IMR-90 (cell line): ENCODE results near the gene CFAP157. TPM values are rescaled to one million over a fixed set of nuclear protein-coding genes. Genes with fewer than 3 reads are reported as not detected.

Source experiments
- ATAC-seq: fragments of 200-7000 bp; cut with Tn5 transposase; 2 replicates; pipeline ENCODE4 v1.9.1; 2020; ENCODE audit warnings: low read depth, mild to moderate bottlenecking, moderate library complexity
- BruUV-seq: library from RNA; stranded (reverse); fragments of 400-500 nt; replicated peaks from 2 replicates; lab custom pipeline; 2021; lab: Mats Ljungman, UMichigan
- CTCF ChIA-PET: fragments of 300-600 bp; formaldehyde crosslinking; extraction: SDS; loops from one replicate; lab custom pipeline; 2021; ENCODE audit warnings: antibody characterized with exemption; lab: Yijun Ruan, JAX
- POLR2A ChIA-PET: fragments of 300-600 bp; sonication (Branson Sonifier 250); formaldehyde crosslinking; loops from one replicate; lab custom pipeline; 2022; ENCODE audit warnings: antibody characterized with exemption; ENCODE audit not compliant: unreplicated experiment; lab: Charles Lee
- DNase-seq: peaks from one replicate; pipeline ENCODE4 v3.0.0; 2013
- H2AFZ ChIP-seq: replicated peaks from 2 replicates; pipeline ENCODE3; 2013; ENCODE audit warnings: low read length, mild to moderate bottlenecking; ENCODE audit not compliant: poor library complexity
- H2AK5ac ChIP-seq: 2 replicates; pipeline ENCODE4 v1.6.1; 2013; ENCODE audit warnings: low read depth, low read length, inconsistent platforms
- H2AK9ac ChIP-seq: replicated peaks from 2 replicates; pipeline ENCODE3; 2013; ENCODE audit warnings: mild to moderate bottlenecking, low read depth, low read length, moderate library complexity; ENCODE audit not compliant: poor library complexity
- H2BK120ac ChIP-seq: 2 replicates; pipeline ENCODE4 v1.6.1; 2013; ENCODE audit warnings: low read depth, low read length, inconsistent platforms
- H2BK15ac ChIP-seq: 3 replicates; pipeline ENCODE4 v1.6.1; 2013; ENCODE audit warnings: low read depth, low read length, inconsistent platforms
- H2BK20ac ChIP-seq: 2 replicates; pipeline ENCODE4 v1.6.1; 2013; ENCODE audit warnings: low read depth, mild to moderate bottlenecking, inconsistent platforms, low read length, moderate library complexity
- H2BK5ac ChIP-seq: 2 replicates; pipeline ENCODE4 v1.6.1; 2013; ENCODE audit warnings: mild to moderate bottlenecking, low read depth, low read length, inconsistent platforms; ENCODE audit not compliant: poor library complexity, severe bottlenecking
- H3K14ac ChIP-seq: replicated peaks from 2 replicates; pipeline ENCODE4 v1.6.1; 2013; ENCODE audit warnings: low read depth, low read length, inconsistent platforms
- H3K18ac ChIP-seq: 2 replicates; pipeline ENCODE4 v1.6.1; 2013; ENCODE audit warnings: low read depth, low read length, control low read depth
- H3K23ac ChIP-seq: 2 replicates; pipeline ENCODE4 v1.6.1; 2013; ENCODE audit warnings: low read depth, low read length, inconsistent platforms
- H3K27ac ChIP-seq: 2 replicates; pipeline ENCODE4 v1.5.1; 2013; ENCODE audit warnings: mild to moderate bottlenecking, control low read depth, low read length; ENCODE audit not compliant: insufficient read depth
- H3K27me3 ChIP-seq: 2 replicates; pipeline ENCODE4 v1.6.1; 2013; ENCODE audit warnings: low read length; ENCODE audit not compliant: control insufficient read depth, insufficient read depth
- H3K36me3 ChIP-seq: 2 replicates; pipeline ENCODE4 v1.6.1; 2013; ENCODE audit warnings: low read length, mixed read lengths; ENCODE audit not compliant: control insufficient read depth, insufficient read depth
- H3K4ac ChIP-seq: 2 replicates; pipeline ENCODE4 v1.6.1; 2013; ENCODE audit warnings: low read depth, low read length, inconsistent platforms
- H3K4me1 ChIP-seq: 2 replicates; pipeline ENCODE4 v1.6.1; 2013; ENCODE audit warnings: low read length, mixed read lengths; ENCODE audit not compliant: control insufficient read depth, insufficient read depth
- H3K4me2 ChIP-seq: 2 replicates; pipeline ENCODE4 v1.6.1; 2013; ENCODE audit warnings: low read depth, mild to moderate bottlenecking, control low read depth, low read length, moderate library complexity
- H3K4me3 ChIP-seq: 2 replicates; pipeline ENCODE4 v1.5.1; 2013; ENCODE audit warnings: low read depth, mild to moderate bottlenecking, control low read depth, low read length, moderate library complexity; ENCODE audit not compliant: insufficient read depth
- H3K56ac ChIP-seq: 2 replicates; pipeline ENCODE4 v1.6.1; 2013; ENCODE audit warnings: low read length, inconsistent platforms; ENCODE audit not compliant: insufficient read depth; ENCODE audit errors: extremely low read depth
- H3K79me1 ChIP-seq, 2 experiments: 2 replicates each; pipeline ENCODE4 v1.6.1; 2013; ENCODE audit warnings: low read length in 2 of 2, inconsistent platforms in 1 of 2, low read depth in 1 of 2
- H3K9ac ChIP-seq: 2 replicates; pipeline ENCODE4 v1.6.1; 2013; ENCODE audit warnings: low read depth, low read length, control low read depth
- H3K9me1 ChIP-seq: 2 replicates; pipeline ENCODE4 v1.6.1; 2013; ENCODE audit warnings: low read length, inconsistent platforms; ENCODE audit not compliant: insufficient read depth
- H3K9me3 ChIP-seq: 2 replicates; pipeline ENCODE4 v1.6.1; 2013; ENCODE audit warnings: low read length; ENCODE audit not compliant: control insufficient read depth, insufficient read depth
- H4K20me1 ChIP-seq: 2 replicates; pipeline ENCODE4 v1.6.1; 2013; ENCODE audit warnings: low read length, inconsistent platforms; ENCODE audit not compliant: insufficient read depth
- H4K5ac ChIP-seq: 2 replicates; pipeline ENCODE4 v1.6.1; 2013; ENCODE audit warnings: mild to moderate bottlenecking, low read depth, low read length, control low read depth
- H4K8ac ChIP-seq, 2 experiments: 2 replicates each; pipeline ENCODE4 v1.6.1; 2013; ENCODE audit warnings: low read depth in 2 of 2, low read length in 2 of 2, control low read depth in 1 of 2, inconsistent platforms in 1 of 2
- H4K91ac ChIP-seq: 2 replicates; pipeline ENCODE4 v1.6.1; 2013; ENCODE audit warnings: low read depth, low read length, inconsistent platforms; ENCODE audit not compliant: insufficient read depth
- CEBPB ChIP-seq: IDR thresholded peaks from 2 replicates; pipeline ENCODE4 v1.6.1; 2012; ENCODE audit warnings: low read depth, low read length, improper control_type of control experiment
- SMC3 ChIP-seq: fragments of 150-350 bp; IDR thresholded peaks from 2 replicates; pipeline ENCODE4 v1.6.1; 2016; ENCODE audit warnings: low read depth, mild to moderate bottlenecking, antibody characterized with exemption, low read length, moderate library complexity
- WGBS, 2 experiments: methylation state at CpG; one replicate each; pipeline versions ENCODE4 v1.1.5 to v1.1.7; 2013; ENCODE audit warnings: missing lambda C conversion rate in 2 of 2; ENCODE audit not compliant: insufficient read length in 1 of 2; ENCODE audit errors: extremely low coverage in 2 of 2; 5-methylcytosine and 5-hydroxymethylcytosine counted together
- dilution Hi-C: fragments of 300-500 bp; cut with HindIII; formaldehyde crosslinking; loops from one replicate; pipeline ENCODE4 v1.14.3; 2018; ENCODE audit warnings: low sequenced_read_pairs; ENCODE audit not compliant: unreplicated experiment
- in situ Hi-C: fragments of 300-500 bp; cut with MboI; formaldehyde crosslinking; loops from 3 replicates; pipeline ENCODE4 v1.14.3; 2019; ENCODE audit warnings: low sequenced_read_pairs, inconsistent platforms, mixed read lengths
- intact Hi-C: fragments of 100-400 bp; cut with micrococcal nuclease; formaldehyde crosslinking; loops from 2 replicates; pipeline ENCODE4 v1.10.0; 2022
- polyA plus RNA-seq, 3 experiments: library from polyadenylated mRNA; depleted of rRNA; stranded (reverse); fragments of >200 nt; gene quantifications; 2 replicates each; pipeline ENCODE4 v1.2.3, GENCODE V29; 2012; ENCODE audit warnings: low replicate concordance in 1 of 3
- total RNA-seq: library from RNA; depleted of rRNA; stranded (reverse); fragments of >200 nt; gene quantifications from 2 replicates; pipeline ENCODE4 v1.2.3, GENCODE V29; 2012

Gene CFAP157
- total and polyA plus RNA-seq, 2 of the 4 experiments (the other 2 are of a cell fraction), result not detected

DNA sequence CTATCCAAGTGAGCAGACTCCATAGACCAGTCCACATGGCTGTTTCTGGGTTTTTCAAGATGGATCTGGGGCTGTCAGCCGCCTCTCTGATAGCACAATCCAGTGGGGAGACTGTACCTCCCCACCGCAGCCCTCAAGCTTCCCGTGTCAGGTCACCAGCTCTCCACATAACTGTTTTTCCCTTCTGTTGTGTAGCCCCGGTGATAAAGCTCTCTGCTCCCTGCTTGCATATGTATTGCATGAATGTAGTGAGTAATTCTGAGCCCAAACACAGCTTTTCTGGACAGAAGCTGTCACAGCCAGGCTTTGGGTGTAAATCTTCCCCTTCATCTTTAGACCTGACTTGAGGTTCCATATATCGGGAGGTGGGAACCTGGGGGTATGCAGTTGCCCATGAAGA lies 23.1 kb upstream of the CFAP157 start:
- TF ChIP-seq CEBPB (peak; percentile 83), SMC3 (no peak)
- no TSS peak for BruUV-seq
- ChIA-PET CTCF (interaction anchor here (1.1 kb wide), 1 partner anchor 51 kb away, joined by 3 read pairs; the partner anchor contains the start of gene TOR2A), POLR2A (no interaction called here)
- peaks cover 11% of the 10 kb centered on the region for H3K4me1 ChIP-seq
- intact Hi-C loops (no loop called here), dilution Hi-C loops (no loop called here), in situ Hi-C loops (no loop called here)
- no peak overlapping the region for H4K91ac ChIP-seq
- H2BK5ac ChIP-seq, result no peak overlapping the region
- WGBS, 2 experiments, result no CpG with 5 or more reads among the region's 5 CpGs
- H3K27ac ChIP-seq, result no peak overlapping the region
- peaks cover 19% of the 10 kb centered on the region for H3K9me1 ChIP-seq
- H3K23ac ChIP-seq, result no peak overlapping the region
- H3K18ac ChIP-seq, result no peak overlapping the region
- no peak overlapping the region for H4K5ac ChIP-seq
- no peak overlapping the region for H4K8ac ChIP-seq
- no peak overlapping the region for H2BK15ac ChIP-seq
- H3K27me3 ChIP-seq, result no peaks in the 10 kb centered on the region
- H3K9me3 ChIP-seq, result no peaks in the 10 kb centered on the region
- DNase-seq, result peak; percentile 78
- peak; percentile 54 for ATAC-seq
- H3K9ac ChIP-seq, result no peak overlapping the region
- no peak overlapping the region; the same call in 1 of the 2 replicates for H3K14ac ChIP-seq
- H2AK9ac ChIP-seq, result peak overlapping the region; percentile 14
- no peaks in the 10 kb centered on the region for H4K20me1 ChIP-seq
- 0 out of 2 replicates have a peak overlapping the region, but pooled peaks have one; percentile 67 for H2AK5ac ChIP-seq
- H3K56ac ChIP-seq, result no peak overlapping the region
- H3K4me2 ChIP-seq, result no peak overlapping the region
- H3K36me3 ChIP-seq, result peaks cover 58% of the 10 kb centered on the region
- H3K79me1 ChIP-seq, result no peaks in the 10 kb centered on the region
- H2BK120ac ChIP-seq, result no peak overlapping the region
- no peak overlapping the region for H2BK20ac ChIP-seq
- H3K4me3 ChIP-seq, result no peak overlapping the region
- H3K4ac ChIP-seq, result no peak overlapping the region
- H2AFZ ChIP-seq, result no peak overlapping the region
